ENCODE data around the gene KCNJ3. TPM values are rescaled to one million over a fixed set of nuclear protein-coding genes. Genes with fewer than 3 reads are reported as not detected.

The KCNJ3 gene
- total RNA-seq, 3 donors from 2014 or later (not counting 1 experiment from before 2014, with no cell fraction given), result not detected

- TF ChIP-seq, protein P1, sequence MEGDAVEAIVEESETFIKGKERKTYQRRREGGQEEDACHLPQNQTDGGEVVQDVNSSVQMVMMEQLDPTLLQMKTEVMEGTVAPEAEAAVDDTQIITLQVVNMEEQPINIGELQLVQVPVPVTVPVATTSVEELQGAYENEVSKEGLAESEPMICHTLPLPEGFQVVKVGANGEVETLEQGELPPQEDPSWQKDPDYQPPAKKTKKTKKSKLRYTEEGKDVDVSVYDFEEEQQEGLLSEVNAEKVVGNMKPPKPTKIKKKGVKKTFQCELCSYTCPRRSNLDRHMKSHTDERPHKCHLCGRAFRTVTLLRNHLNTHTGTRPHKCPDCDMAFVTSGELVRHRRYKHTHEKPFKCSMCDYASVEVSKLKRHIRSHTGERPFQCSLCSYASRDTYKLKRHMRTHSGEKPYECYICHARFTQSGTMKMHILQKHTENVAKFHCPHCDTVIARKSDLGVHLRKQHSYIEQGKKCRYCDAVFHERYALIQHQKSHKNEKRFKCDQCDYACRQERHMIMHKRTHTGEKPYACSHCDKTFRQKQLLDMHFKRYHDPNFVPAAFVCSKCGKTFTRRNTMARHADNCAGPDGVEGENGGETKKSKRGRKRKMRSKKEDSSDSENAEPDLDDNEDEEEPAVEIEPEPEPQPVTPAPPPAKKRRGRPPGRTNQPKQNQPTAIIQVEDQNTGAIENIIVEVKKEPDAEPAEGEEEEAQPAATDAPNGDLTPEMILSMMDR (IDR thresholded peaks at IDR 0.05), result no peak
- Mint-ChIP-seq H3K9me3 (peaks cover 11 to 15% of the 10 kb centered on the region in 2 donors), H3K4me3 (no peak overlapping the region), H3K4me1 (no peaks in the 10 kb centered on the region), H3K27me3 (ENCODE audit: low read depth in 2 of 2) (no peaks in the 10 kb centered on the region), H3K27ac (no peak overlapping the region), H3K36me3 (no peaks in the 10 kb centered on the region)
- DNase-seq (no peak), ATAC-seq (no peak)
- Histone ChIP-seq H3K27ac (ENCODE audit: low read length) (no peak overlapping the region), H3K9me3 (ENCODE audit: control insufficient read depth, insufficient read depth, low read length) (no peaks in the 10 kb centered on the region), H3K27me3 (ENCODE audit: control insufficient read depth, insufficient read depth, low read length) (no peaks in the 10 kb centered on the region), H3K36me3 (ENCODE audit: control insufficient read depth, insufficient read depth, low read length) (no peaks in the 10 kb centered on the region), H3K4me1 (ENCODE audit: control insufficient read depth, insufficient read depth, low read length) (no peaks in the 10 kb centered on the region), H3K4me3 (ENCODE audit: low read length) (no peak overlapping the region)
- intact Hi-C loops (cut with micrococcal nuclease), result no loop called here
Observed at GRCh38 chr2:154664248-154664647, 34.2 kb upstream of the KCNJ3 start.

DNA sequence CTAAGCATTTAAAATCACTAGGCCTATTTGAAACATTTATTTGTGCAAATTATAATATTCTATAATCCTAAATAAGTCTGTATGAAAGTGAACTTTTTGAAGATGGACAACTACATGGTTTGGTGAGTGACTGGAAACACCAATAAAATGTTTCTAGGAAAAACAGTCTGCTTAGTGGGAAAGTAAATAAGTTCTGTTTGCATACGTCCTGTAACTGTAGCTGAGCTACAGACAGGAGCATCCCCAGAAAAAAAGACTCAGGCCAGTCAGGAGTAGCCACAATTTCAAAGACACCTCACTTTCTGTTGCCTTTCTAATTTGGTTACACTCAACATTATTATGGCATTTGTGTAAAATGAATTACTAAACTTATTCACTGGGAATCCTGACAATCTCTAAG lies 28.4 kb upstream of the KCNJ3 start:
- TF ChIP-seq, protein P1 (IDR thresholded peaks at IDR 0.05), result no peak
- Mint-ChIP-seq H3K27me3 (ENCODE audit: low read depth in 2 of 2) (no peaks in the 10 kb centered on the region), H3K36me3 (no peaks in the 10 kb centered on the region), H3K9me3 (peaks cover 4 to 6% of the 10 kb centered on the region in 2 donors), H3K4me3 (no peak overlapping the region), H3K27ac (no peak overlapping the region), H3K4me1 (no peaks in the 10 kb centered on the region)
- no peak overlapping the region for H3K4me3 ChIP-seq (ENCODE audit: low read length)
- intact Hi-C loops (cut with micrococcal nuclease), result no loop called here
- DNase-seq, result no peak
- no peaks in the 10 kb centered on the region for H3K27me3 ChIP-seq (ENCODE audit: control insufficient read depth, insufficient read depth, low read length)
- no peak for ATAC-seq
- H3K27ac ChIP-seq (ENCODE audit: low read length), result no peak overlapping the region
- H3K9me3 ChIP-seq (ENCODE audit: control insufficient read depth, insufficient read depth, low read length), result no peaks in the 10 kb centered on the region
- WGBS (ENCODE audit: insufficient coverage), result 82% methylated on average over 1 of the region's 1 CpG
- H3K4me1 ChIP-seq (ENCODE audit: control insufficient read depth, insufficient read depth, low read length), result no peaks in the 10 kb centered on the region
- no peaks in the 10 kb centered on the region for H3K36me3 ChIP-seq (ENCODE audit: control insufficient read depth, insufficient read depth, low read length)

DNA sequence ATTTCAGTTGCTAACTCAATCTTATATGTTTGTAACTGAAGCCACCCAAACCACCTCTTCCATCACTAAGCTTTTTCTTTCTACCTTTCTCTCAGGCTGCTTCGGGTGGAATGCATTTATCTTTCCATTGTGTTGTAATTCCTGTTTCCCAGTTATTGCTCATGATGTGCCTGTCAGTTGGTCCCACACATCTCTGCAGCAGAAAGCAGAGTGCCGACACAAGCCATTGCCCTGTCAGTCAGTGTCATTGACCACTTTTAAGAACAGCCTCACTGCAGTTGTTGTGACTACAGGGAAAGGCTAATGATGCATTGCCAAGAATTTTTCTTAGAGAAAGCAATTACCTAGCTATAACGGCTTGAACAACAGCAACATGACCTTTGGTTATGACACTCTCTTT lies 24.8 kb upstream of the KCNJ3 start:
- DNase-seq, result no peak
- WGBS (ENCODE audit: insufficient coverage), result 86% methylated on average over 3 of the region's 3 CpGs
- no peak overlapping the region for H3K27ac Mint-ChIP-seq
- no peaks in the 10 kb centered on the region for H3K4me1 Mint-ChIP-seq
- peaks cover 7 to 8% of the 10 kb centered on the region in 2 donors for H3K9me3 Mint-ChIP-seq
- no peak overlapping the region for H3K4me3 Mint-ChIP-seq
- intact Hi-C loops (cut with micrococcal nuclease), result no loop called here
- no peaks in the 10 kb centered on the region for H3K27me3 Mint-ChIP-seq (ENCODE audit: low read depth in 2 of 2)
- H3K4me1 ChIP-seq (ENCODE audit: control insufficient read depth, insufficient read depth, low read length), result no peaks in the 10 kb centered on the region
- ATAC-seq, result no peak
- no peaks in the 10 kb centered on the region for H3K27me3 ChIP-seq (ENCODE audit: control insufficient read depth, insufficient read depth, low read length)
- H3K9me3 ChIP-seq (ENCODE audit: control insufficient read depth, insufficient read depth, low read length), result no peaks in the 10 kb centered on the region
- H3K36me3 Mint-ChIP-seq, result no peaks in the 10 kb centered on the region
- H3K4me3 ChIP-seq (ENCODE audit: low read length), result no peak overlapping the region
- H3K36me3 ChIP-seq (ENCODE audit: control insufficient read depth, insufficient read depth, low read length), result no peaks in the 10 kb centered on the region
- TF ChIP-seq, protein P1 (IDR thresholded peaks at IDR 0.05), result no peak
- H3K27ac ChIP-seq (ENCODE audit: low read length), result no peak overlapping the region

GRCh38 chr2:154677401-154677800 lies 21.1 kb upstream of the KCNJ3 start:
- Mint-ChIP-seq H3K27ac (no peak overlapping the region), H3K36me3 (peaks cover 5% of the 10 kb centered on the region), H3K27me3 (ENCODE audit: low read depth in 2 of 2) (no peaks in the 10 kb centered on the region), H3K4me3 (no peak overlapping the region), H3K9me3 (peaks cover 9 to 17% of the 10 kb centered on the region in 2 donors), H3K4me1 (no peaks in the 10 kb centered on the region)
- WGBS (ENCODE audit: insufficient coverage), result 88% methylated on average over 3 of the region's 3 CpGs
- TF ChIP-seq, protein P1 (IDR thresholded peaks at IDR 0.05), result no peak
- Histone ChIP-seq H3K36me3 (ENCODE audit: control insufficient read depth, insufficient read depth, low read length) (no peaks in the 10 kb centered on the region), H3K27me3 (ENCODE audit: control insufficient read depth, insufficient read depth, low read length) (no peaks in the 10 kb centered on the region), H3K27ac (ENCODE audit: low read length) (no peak overlapping the region), H3K9me3 (ENCODE audit: control insufficient read depth, insufficient read depth, low read length) (no peaks in the 10 kb centered on the region), H3K4me1 (ENCODE audit: control insufficient read depth, insufficient read depth, low read length) (no peaks in the 10 kb centered on the region), H3K4me3 (ENCODE audit: low read length) (no peak overlapping the region)
- ATAC-seq, result no peak
- DNase-seq, result no peak
- intact Hi-C loops (cut with micrococcal nuclease), result no loop called here

Measured in natural killer cell (primary cell).